A673 (cell line): Measurements from ENCODE around the gene CRYBB1. TPM values are rescaled to one million over a fixed set of nuclear protein-coding genes. Genes with fewer than 3 reads are reported as not detected.

ENCODE experiments used
- BruUV-seq: library from RNA; stranded (reverse); fragments of 400-500 nt; replicated peaks from 2 replicates; lab custom pipeline; 2021; lab: Mats Ljungman, UMichigan
- CTCF ChIA-PET: fragments of 300-600 bp; sonication (Branson Sonifier 250); formaldehyde crosslinking; loops from one replicate; lab custom pipeline; 2022; ENCODE audit warnings: antibody characterized with exemption; lab: Charles Lee
- POLR2A ChIA-PET: fragments of 300-600 bp; sonication (Branson Sonifier 250); formaldehyde crosslinking; loops from one replicate; lab custom pipeline; 2022; ENCODE audit warnings: antibody characterized with exemption; ENCODE audit not compliant: low non-redundant PET; lab: Charles Lee
- DNase-seq: peaks from one replicate; pipeline ENCODE4 v3.0.0-alpha.2; 2015; ENCODE audit warnings: low spot score
- H3K27ac ChIP-seq: fragments of 200-600 bp; sonication (generic); 2 replicates; pipeline ENCODE4 v1.5.1; 2016; ENCODE audit warnings: mixed run types, low read depth, mild to moderate bottlenecking, mixed read lengths, antibody characterized with exemption, low read length; ENCODE audit not compliant: poor library complexity, severe bottlenecking
- H3K27me3 ChIP-seq: fragments of 200-600 bp; sonication (generic); replicated peaks from 2 replicates; pipeline ENCODE4 v1.6.1; 2017; ENCODE audit warnings: mixed run types, low read depth, mild to moderate bottlenecking, mixed read lengths, antibody characterized with exemption, low read length; ENCODE audit not compliant: insufficient read depth, poor library complexity
- H3K36me3 ChIP-seq: fragments of 200-600 bp; sonication (generic); 2 replicates; pipeline ENCODE4 v1.6.1; 2016; ENCODE audit warnings: mixed run types, mild to moderate bottlenecking, mixed read lengths, antibody characterized with exemption, low read length; ENCODE audit not compliant: insufficient read depth, poor library complexity, severe bottlenecking
- H3K4me1 ChIP-seq: fragments of 200-600 bp; sonication (generic); 2 replicates; pipeline ENCODE4 v1.6.1; 2017; ENCODE audit warnings: mixed run types, mild to moderate bottlenecking, mixed read lengths, antibody characterized with exemption, low read length; ENCODE audit not compliant: insufficient read depth, poor library complexity, severe bottlenecking
- H3K4me3 ChIP-seq: fragments of 200-600 bp; sonication (generic); 2 replicates; pipeline ENCODE4 v1.5.1; 2016; ENCODE audit warnings: low read depth, mixed run types, mild to moderate bottlenecking, mixed read lengths, low read length; ENCODE audit not compliant: poor library complexity, severe bottlenecking
- H3K9me3 ChIP-seq: fragments of 200-600 bp; sonication (generic); 2 replicates; pipeline ENCODE4 v1.6.1; 2016; ENCODE audit warnings: mixed run types, low read depth, mild to moderate bottlenecking, mixed read lengths, antibody characterized with exemption, low read length; ENCODE audit not compliant: poor library complexity, severe bottlenecking
- EZH2 ChIP-seq: fragments of 200-600 bp; sonication (generic); IDR thresholded peaks from 2 replicates; pipeline ENCODE4 v1.6.1; 2017; ENCODE audit warnings: borderline replicate concordance, low read depth, mild to moderate bottlenecking, mixed read lengths, antibody characterized with exemption, low read length; ENCODE audit not compliant: poor library complexity, severe bottlenecking
- intact Hi-C: fragments of 100-400 bp; cut with micrococcal nuclease; formaldehyde crosslinking; loops from one replicate; pipeline ENCODE4 v1.10.0; 2022; ENCODE audit not compliant: unreplicated experiment
- total RNA-seq: library from RNA; stranded (reverse); gene quantifications from 2 replicates; pipeline ENCODE4 v1.2.3, GENCODE V29; 2021
- TF ChIP-seq, protein P1 (sequence below): fragments of 300-800, 200-600 bp; sonication (generic); conservative IDR thresholded peaks from 2 replicates; pipeline ENCODE4 v1.5.1; 2017; ENCODE audit warnings: low read depth, mild to moderate bottlenecking, antibody characterized with exemption, low read length, moderate library complexity, mixed read lengths

The CRYBB1 gene
- total RNA-seq, 1 experiment from 2014 or later, result not detected

DNA sequence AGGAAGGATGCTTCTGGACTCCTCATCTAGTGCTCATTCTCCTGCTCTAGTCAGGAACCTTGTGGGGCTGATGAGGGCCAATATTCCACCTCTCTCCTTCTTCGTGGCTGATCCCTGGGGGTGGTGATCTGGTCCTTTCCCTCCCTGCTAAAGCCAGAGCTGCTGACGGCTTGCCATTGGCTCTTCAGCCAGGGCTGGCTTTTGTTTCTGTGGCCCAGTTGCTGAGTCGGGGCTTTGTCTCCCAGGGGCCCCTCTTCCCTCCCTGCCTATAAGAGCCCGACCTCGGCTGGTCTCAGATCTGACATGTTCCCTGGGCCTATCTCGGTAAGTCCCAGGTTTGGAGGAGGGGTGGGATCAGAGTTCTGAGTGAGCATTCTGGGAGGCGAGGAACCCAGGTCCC, 3.8 kb upstream of the CRYBB1 start, which contains the start of gene CRYBA4:
Gene CRYBA4, plus strand, starts transcription at position 301 of the 400 bp plus-strand sequence. CDS start 634 bp downstream, outside the sequence.
- CTCF ChIA-PET, result no interaction called here
- intact Hi-C loops, result no loop called here
- BruUV-seq, result no TSS peak
- Histone ChIP-seq H3K36me3 (no peaks in the 10 kb centered on the region), H3K27ac (no peak within 1 kb of the TSS), H3K27me3 (no peaks in the 10 kb centered on the region), H3K9me3 (no peaks in the 10 kb centered on the region), H3K4me3 (no peak within 1 kb of the TSS), H3K4me1 (no peaks in the 10 kb centered on the region)
- TF ChIP-seq EZH2, result no peak
- TF ChIP-seq, protein P1, sequence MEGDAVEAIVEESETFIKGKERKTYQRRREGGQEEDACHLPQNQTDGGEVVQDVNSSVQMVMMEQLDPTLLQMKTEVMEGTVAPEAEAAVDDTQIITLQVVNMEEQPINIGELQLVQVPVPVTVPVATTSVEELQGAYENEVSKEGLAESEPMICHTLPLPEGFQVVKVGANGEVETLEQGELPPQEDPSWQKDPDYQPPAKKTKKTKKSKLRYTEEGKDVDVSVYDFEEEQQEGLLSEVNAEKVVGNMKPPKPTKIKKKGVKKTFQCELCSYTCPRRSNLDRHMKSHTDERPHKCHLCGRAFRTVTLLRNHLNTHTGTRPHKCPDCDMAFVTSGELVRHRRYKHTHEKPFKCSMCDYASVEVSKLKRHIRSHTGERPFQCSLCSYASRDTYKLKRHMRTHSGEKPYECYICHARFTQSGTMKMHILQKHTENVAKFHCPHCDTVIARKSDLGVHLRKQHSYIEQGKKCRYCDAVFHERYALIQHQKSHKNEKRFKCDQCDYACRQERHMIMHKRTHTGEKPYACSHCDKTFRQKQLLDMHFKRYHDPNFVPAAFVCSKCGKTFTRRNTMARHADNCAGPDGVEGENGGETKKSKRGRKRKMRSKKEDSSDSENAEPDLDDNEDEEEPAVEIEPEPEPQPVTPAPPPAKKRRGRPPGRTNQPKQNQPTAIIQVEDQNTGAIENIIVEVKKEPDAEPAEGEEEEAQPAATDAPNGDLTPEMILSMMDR, result no peak
- DNase-seq, result no peak
- POLR2A ChIA-PET, result interaction anchor here (0.6 kb wide), 1 partner anchor 61 kb away, joined by 4 read pairs; no protein-coding TSS in a partner anchor

DNA sequence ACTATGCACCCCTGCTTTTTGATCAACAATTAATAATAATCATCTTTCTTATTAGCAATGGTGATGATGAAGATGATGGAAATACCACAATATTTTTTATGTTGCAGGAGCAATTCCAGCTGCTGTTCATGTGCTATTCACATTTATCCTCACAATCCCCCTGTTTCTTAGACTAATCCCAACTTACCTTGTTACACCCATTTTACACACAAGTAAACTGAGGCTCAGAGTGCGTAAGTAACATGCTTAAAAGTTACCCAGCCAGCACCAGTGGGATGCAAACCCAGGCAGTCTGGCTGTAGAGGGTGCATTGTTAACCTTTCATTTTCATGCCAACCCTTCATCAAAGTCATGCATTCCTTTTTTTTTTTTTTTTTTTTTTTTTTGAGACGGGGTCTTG, 2.4 kb upstream of the CRYBB1 start:
- Histone ChIP-seq H3K36me3 (no peaks in the 10 kb centered on the region), H3K27ac (no peak overlapping the region), H3K9me3 (no peaks in the 10 kb centered on the region), H3K27me3 (no peaks in the 10 kb centered on the region), H3K4me1 (no peaks in the 10 kb centered on the region), H3K4me3 (no peak overlapping the region)
- TF ChIP-seq, protein P1, result no peak
- TF ChIP-seq EZH2, result no peak
- intact Hi-C loops, result no loop called here
- ChIA-PET POLR2A (no interaction called here), CTCF (no interaction called here)
- BruUV-seq, result no TSS peak
- no peak for DNase-seq

DNA sequence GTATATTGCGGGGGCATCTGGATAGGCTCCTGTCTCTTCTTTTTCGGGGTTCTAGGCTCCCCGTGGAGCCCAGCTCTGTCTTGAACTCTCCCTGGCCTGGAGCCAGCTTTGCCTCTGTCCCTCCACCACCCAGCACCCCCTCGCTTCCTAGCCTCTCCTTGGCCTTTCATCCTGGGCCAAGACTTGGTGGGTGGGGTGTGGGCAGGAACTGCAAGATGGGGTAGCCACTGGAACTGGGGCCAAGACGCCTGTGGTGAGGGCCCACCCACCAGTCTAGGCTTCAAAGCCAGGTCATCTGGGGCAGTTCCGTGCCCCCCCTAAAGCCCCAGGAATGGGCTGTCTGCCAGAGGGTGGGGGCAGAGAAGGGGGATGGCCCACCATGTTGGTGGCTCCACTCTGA, 1.7 kb upstream of the CRYBB1 start:
- ChIA-PET CTCF (no interaction called here), POLR2A (no interaction called here)
- BruUV-seq, result no TSS peak
- Histone ChIP-seq H3K4me1 (no peaks in the 10 kb centered on the region), H3K27me3 (no peaks in the 10 kb centered on the region), H3K36me3 (no peaks in the 10 kb centered on the region), H3K4me3 (no peak overlapping the region), H3K27ac (no peak overlapping the region), H3K9me3 (no peaks in the 10 kb centered on the region)
- no peak for DNase-seq
- intact Hi-C loops, result no loop called here
- TF ChIP-seq, protein P1, result no peak
- TF ChIP-seq EZH2, result no peak
